GM06990 (cell line): ENCODE data around the gene DDX23.

Experiments used
- DNase-seq: peaks from one replicate; pipeline ENCODE4 v3.0.0-alpha.2; 2011; ENCODE audit not compliant: insufficient read length; ENCODE audit errors: extremely low read depth
- H3K27me3 ChIP-seq: replicated peaks from 2 replicates; pipeline ENCODE4 v1.6.0; 2011; ENCODE audit warnings: low read length; ENCODE audit not compliant: control insufficient read depth, insufficient read depth
- H3K36me3 ChIP-seq: 2 replicates; pipeline ENCODE4 v1.5.1; 2011; ENCODE audit warnings: low read length; ENCODE audit not compliant: control insufficient read depth, insufficient read depth
- H3K4me3 ChIP-seq: replicated peaks from 2 replicates; pipeline ENCODE4 v1.5.1; 2011; ENCODE audit warnings: low read depth, mild to moderate bottlenecking, control low read depth, low read length
- CTCF ChIP-seq: IDR thresholded peaks from 2 replicates; pipeline ENCODE4 v1.5.1; 2011; ENCODE audit warnings: low read length, control low read depth, mild to moderate bottlenecking, inconsistent platforms; ENCODE audit not compliant: insufficient read depth, poor library complexity, severe bottlenecking

DDX23 gene

GRCh38 chr12:48781750-48782456 lies 70.1 kb downstream of the DDX23 start:
- TF ChIP-seq CTCF: no peak
- H3K27me3 ChIP-seq: no peaks in the 10 kb centered on the region; the same call in 1 of the 2 replicates
- H3K36me3 ChIP-seq: no peaks in the 10 kb centered on the region
- no peak for DNase-seq
- H3K4me3 ChIP-seq: no peak overlapping the region

- TF ChIP-seq CTCF: no peak
Observed at GRCh38 chr12:48780381-48781025, 71.5 kb downstream of the DDX23 start.

GRCh38 chr12:48779869-48780268 lies 72.1 kb downstream of the DDX23 start:
- no peak for TF ChIP-seq CTCF

More at GRCh38 chr12:48780381-48781025, 71.5 kb downstream of the DDX23 start:
- H3K27me3 ChIP-seq: no peaks in the 10 kb centered on the region; the same call in 1 of the 2 replicates
- no peaks in the 10 kb centered on the region for H3K36me3 ChIP-seq
- no peak for DNase-seq
- H3K4me3 ChIP-seq: no peak overlapping the region

More at GRCh38 chr12:48779869-48780268, 72.1 kb downstream of the DDX23 start:
- Histone ChIP-seq H3K36me3 (no peaks in the 10 kb centered on the region), H3K27me3 (no peaks in the 10 kb centered on the region; the same call in 1 of the 2 replicates), H3K4me3 (no peak overlapping the region)
- DNase-seq: no peak
